Retinal pigment epithelial cell (primary cell): ENCODE results near the gene NRSN2.
A peak's percentile ranks its signal among the peaks of the same experiment; 100 is the strongest.

Source experiments
- DNase-seq: peaks from one replicate; pipeline ENCODE4 v3.0.0-alpha.2; 2010; ENCODE audit warnings: low read depth
- H3K4me3 ChIP-seq: 2 replicates; pipeline ENCODE4 v1.5.1; 2011; ENCODE audit warnings: mild to moderate bottlenecking, low read length, control low read depth, moderate library complexity
- CTCF ChIP-seq: conservative IDR thresholded peaks from 2 replicates; pipeline ENCODE4 v1.5.1; 2011; ENCODE audit warnings: low read depth, low read length, control low read depth, inconsistent platforms

The NRSN2 gene

GRCh38 chr20:308427-309038 is 38.4 kb upstream of the NRSN2 start:
- TF ChIP-seq CTCF, result no peak
- no peak for DNase-seq
- no peak overlapping the region for H3K4me3 ChIP-seq

DNA sequence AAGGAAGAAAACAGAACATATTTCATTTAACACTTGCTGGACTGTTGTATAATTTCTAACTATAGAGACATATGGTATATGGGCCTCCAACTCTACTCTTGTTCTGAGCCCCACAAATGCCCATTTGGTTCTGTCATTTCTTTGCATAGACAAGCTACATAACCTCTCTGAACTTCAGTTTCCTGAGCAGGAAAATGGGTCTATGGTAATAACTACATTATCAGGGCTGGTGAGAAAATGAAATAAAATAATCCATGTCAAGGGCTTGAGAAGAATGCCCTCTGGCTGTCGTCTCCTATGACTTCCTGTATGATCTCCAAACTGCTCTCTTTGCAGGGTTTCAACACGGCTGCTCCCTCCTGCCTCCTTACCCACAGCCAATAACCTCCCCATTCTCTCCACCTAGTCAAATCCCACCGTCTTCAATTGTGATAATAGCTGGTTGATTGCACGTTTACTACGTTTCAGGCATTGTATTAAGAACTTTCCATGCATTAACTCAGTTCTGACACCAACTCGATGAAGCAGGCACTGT is 37.5 kb upstream of the NRSN2 start:
- no peak for DNase-seq
- peak; percentile 6 for TF ChIP-seq CTCF
- H3K4me3 ChIP-seq, result peak overlapping the region; percentile 64

DNA sequence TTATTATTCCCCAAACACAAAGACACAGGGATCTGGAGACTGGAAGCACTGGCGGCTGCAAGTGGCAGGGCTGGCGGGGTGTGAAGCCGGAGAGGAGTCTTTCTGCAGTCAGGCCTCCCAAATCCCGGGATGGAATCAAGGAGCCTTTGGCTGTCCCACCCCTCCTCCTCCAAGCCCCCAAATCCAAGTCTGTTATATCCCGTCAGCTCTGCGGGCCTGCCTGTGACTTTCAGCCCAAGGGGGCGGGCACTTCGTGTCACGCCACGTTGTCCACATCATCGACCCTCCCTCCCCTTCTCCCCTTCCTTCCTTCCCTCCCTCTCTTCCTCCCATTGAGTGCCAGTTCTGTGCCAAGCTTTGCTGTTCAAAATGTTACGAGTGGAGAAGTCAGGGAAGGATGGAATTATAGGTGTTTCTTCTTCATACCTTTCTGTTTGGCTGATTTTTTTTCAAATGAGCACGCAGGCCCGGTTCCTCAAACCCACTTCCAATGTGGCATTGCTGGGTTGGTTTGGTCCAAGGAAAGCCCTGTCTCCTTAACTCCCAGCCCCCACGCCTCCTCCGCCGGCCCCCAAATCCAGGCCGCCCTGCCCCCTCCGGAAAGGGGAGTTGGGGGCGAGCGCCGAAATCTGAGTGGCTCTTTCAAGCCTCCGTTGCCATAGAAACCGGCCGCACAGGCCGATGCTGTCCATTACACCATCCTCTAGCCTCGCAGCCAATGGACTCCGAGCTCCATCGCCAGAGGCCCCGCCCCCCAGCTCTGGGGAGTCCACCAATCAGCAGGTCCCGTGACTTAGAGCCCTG is 36.9 kb upstream of the NRSN2 start:
- TF ChIP-seq CTCF, result no peak
- peak overlapping the region; percentile 64 for H3K4me3 ChIP-seq
- DNase-seq, result peak; percentile 98

DNA sequence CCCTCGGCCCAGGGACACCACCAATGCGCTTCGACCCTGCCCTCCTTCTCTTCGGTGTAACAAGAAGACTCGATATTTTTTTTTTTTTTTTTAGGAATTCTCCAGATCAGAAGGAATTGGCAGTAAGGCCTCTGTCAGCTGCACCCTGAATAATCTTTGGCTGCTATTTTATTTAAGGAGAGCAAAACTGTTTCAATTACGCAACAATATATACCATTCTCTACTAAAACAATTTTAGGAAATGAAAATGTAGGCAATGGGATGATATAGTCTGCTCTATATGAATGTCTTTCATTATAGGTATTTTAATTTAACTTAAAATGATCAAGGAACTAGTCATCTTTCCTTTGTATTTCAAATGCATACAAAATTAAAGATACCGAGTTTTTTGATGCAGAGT is 36.3 kb upstream of the NRSN2 start:
- H3K4me3 ChIP-seq, result no peak overlapping the region
- DNase-seq, result no peak
- TF ChIP-seq CTCF, result no peak

DNA sequence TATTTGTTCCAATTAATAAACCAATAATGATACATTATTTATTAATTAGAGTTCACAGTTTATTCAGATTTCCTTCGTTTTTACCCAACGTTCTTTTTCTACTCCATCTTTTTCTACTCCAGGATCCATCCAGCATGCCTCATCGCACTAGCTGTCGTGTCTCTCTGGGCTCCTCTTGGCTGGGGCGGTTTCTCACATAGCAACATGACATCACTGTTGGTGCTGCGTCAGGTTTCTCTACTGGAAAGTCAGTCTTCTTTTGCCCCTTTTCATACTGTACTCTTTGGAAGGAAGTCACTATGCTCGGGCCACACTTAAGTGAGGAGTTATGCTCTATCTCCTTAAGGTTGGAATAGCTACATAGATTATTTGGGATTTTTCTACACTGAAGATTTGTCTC is 35.3 kb upstream of the NRSN2 start:
- DNase-seq, result no peak
- TF ChIP-seq CTCF, result no peak
- H3K4me3 ChIP-seq, result no peak overlapping the region

DNA sequence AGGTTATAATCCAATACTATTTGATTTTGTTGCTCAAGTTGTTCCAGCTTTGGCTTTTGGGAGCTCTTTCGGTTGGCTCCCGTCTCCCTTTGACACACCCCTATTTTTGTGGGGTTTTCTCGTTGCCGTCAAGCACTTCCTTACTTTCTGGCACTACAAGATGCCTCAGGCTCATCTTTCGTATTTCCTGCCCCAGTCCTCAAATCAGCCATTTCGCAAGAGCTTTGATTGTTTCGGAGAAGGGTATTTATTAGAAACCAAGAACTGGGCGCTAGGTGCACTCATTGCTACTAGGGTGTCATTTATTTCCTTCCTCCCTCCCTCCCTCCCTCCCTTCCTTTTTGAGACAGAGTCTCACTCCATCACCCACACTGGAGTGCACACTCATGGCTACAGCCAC is 34.8 kb upstream of the NRSN2 start:
- no peak for TF ChIP-seq CTCF

DNA sequence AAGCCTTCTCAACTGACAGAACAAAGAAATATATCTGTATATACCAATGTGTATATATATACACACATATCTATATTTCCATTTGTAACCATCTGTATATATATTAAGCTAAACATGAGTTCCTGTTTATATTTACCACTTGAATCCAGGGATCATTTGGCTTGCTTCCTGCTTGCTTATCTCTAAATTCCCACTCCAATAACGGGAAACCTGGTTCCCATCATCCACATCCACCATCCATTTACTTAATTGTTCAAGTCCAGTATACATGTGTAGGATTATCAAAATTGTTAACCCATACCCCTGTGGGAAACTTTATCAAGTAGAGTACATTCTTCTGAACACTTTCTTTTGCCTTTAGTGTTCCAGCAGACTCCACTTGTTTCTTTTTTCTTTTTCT is 34.0 kb upstream of the NRSN2 start:
- no peak overlapping the region for H3K4me3 ChIP-seq
- no peak for DNase-seq
- no peak for TF ChIP-seq CTCF

More for the DNA sequence above, 34.8 kb upstream of the NRSN2 start:
- DNase-seq, result no peak
- no peak overlapping the region for H3K4me3 ChIP-seq
